NCI-H748 (cell line): ENCODE data around the gene COL6A3.
A peak's percentile ranks its signal among the peaks of the same experiment; 100 is the strongest.

Experiments
- DNase-seq: peaks from one replicate; lab custom pipeline; 2025; ENCODE audit not compliant: unreplicated experiment; lab: John Stamatoyannopoulos, UW

COL6A3 gene

GRCh38 chr2:237413777-237414661 is at the start of gene COL6A3:
Gene COL6A3, minus strand, starts transcription at chr2:237414164. Its CDS starts 17,347 bp downstream, at chr2:237396817.
- DNase-seq: no peak

- no peak for DNase-seq
Measured at GRCh38 chr2:237459741-237460174, 45.8 kb upstream of the COL6A3 start.

- DNase-seq: no peak
Measured at GRCh38 chr2:237459226-237459625, 45.3 kb upstream of the COL6A3 start.

- no peak for DNase-seq
Measured at GRCh38 chr2:237458519-237458918, 44.6 kb upstream of the COL6A3 start.

GRCh38 chr2:237457388-237457941 is 43.5 kb upstream of the COL6A3 start:
- no peak for DNase-seq

- peak; percentile 57 for DNase-seq
Measured at GRCh38 chr2:237456200-237456843, 42.4 kb upstream of the COL6A3 start.

- DNase-seq: no peak
Measured at GRCh38 chr2:237455764-237456163, 41.8 kb upstream of the COL6A3 start.

- no peak for DNase-seq
Measured at GRCh38 chr2:237453671-237454070, 39.7 kb upstream of the COL6A3 start.

GRCh38 chr2:237452861-237453260 is 38.9 kb upstream of the COL6A3 start:
- no peak for DNase-seq

GRCh38 chr2:237451643-237452469 is 37.9 kb upstream of the COL6A3 start:
- no peak for DNase-seq

- no peak for DNase-seq
Measured at GRCh38 chr2:237450583-237450982, 36.6 kb upstream of the COL6A3 start.

- DNase-seq: no peak
Measured at GRCh38 chr2:237450108-237450507, 36.1 kb upstream of the COL6A3 start.

GRCh38 chr2:237449193-237449881 is 35.4 kb upstream of the COL6A3 start:
- DNase-seq: no peak

GRCh38 chr2:237448626-237449025 is 34.7 kb upstream of the COL6A3 start:
- DNase-seq: no peak

- DNase-seq: no peak
Measured at GRCh38 chr2:237448171-237448570, 34.2 kb upstream of the COL6A3 start.

GRCh38 chr2:237447496-237447895 is 33.5 kb upstream of the COL6A3 start:
- DNase-seq: no peak

GRCh38 chr2:237446338-237446665 is 32.3 kb upstream of the COL6A3 start:
- DNase-seq: no peak

- no peak for DNase-seq
Measured at GRCh38 chr2:237445611-237446337, 31.8 kb upstream of the COL6A3 start.

- DNase-seq: no peak
Measured at GRCh38 chr2:237444071-237444470, 30.1 kb upstream of the COL6A3 start.
